Measurements from ENCODE around the gene PHACTR4. TPM values are rescaled to one million over a fixed set of nuclear protein-coding genes. Genes with fewer than 3 reads are reported as not detected.

The PHACTR4 gene
- total and polyA plus RNA-seq, 10 of the 15 experiments (the other 5 are each of a cell fraction or from before 2014, with no cell fraction given) = 8.9 to 34.2 (median 12.5) TPM

GRCh38 chr1:28518745-28519341 lies 149.3 kb downstream of the PHACTR4 start:
- peaks cover 0 to 2% of the 10 kb centered on the region in 2 experiments; a peak in 3 of 4 replicates for H3K36me3 ChIP-seq (ENCODE audit: control insufficient read depth in 2 of 2, insufficient read depth in 2 of 2, low read length in 1 of 2)
- H4K20me1 ChIP-seq (ENCODE audit: control insufficient read depth, insufficient read depth) = no peaks in the 10 kb centered on the region
- ChIA-PET POLR2A (interaction anchor here (0.7 to 3.2 kb wide), 5 partner anchors 13 to 514 kb away, joined by 3 to 21 read pairs (median 3); partner anchors contain the start of gene RCC1), CTCF (interaction anchor here (0.6 to 8.0 kb wide), 8 partner anchors 33 to 159 kb away, joined by 3 to 95 read pairs (median 4); no protein-coding TSS in a partner anchor), SMC1A (ENCODE audit: uncharacterized antibody, unreplicated experiment) (interaction anchor here (1.2 to 8.4 kb wide), 4 partner anchors 11 to 97 kb away, joined by 3 to 57 read pairs (median 26); no protein-coding TSS in a partner anchor), RAD21 (ENCODE audit: unreplicated experiment) (interaction anchor here (1.8 to 4.4 kb wide), 2 partner anchors 60 to 84 kb away, joined by 12 to 32 read pairs; no protein-coding TSS in a partner anchor)
- peaks cover 18% of the 10 kb centered on the region for H3K4me1 ChIP-seq (ENCODE audit: control insufficient read depth, insufficient read depth, low read length)
- H3K9ac ChIP-seq (ENCODE audit: control insufficient read depth, insufficient read depth, low read length) = peak overlapping the region; percentile 74
- ATAC-seq (peak; percentile 41), DNase-seq (ENCODE audit: low read depth, low spot score) (no peak), FAIRE-seq (peak; percentile 78)
- under 1% methylated on average over 21 of the region's 21 CpGs for WGBS (ENCODE audit: insufficient coverage, insufficient replicate concordance, low lambda C conversion rate, missing lambda C conversion rate)
- peak overlapping the region; percentile 80 for H3K4me3 ChIP-seq
- BruUV-seq (replicated peaks) = TSS peak; percentile 51
- H3K27ac ChIP-seq (ENCODE audit: control insufficient read depth, insufficient read depth) = peak overlapping the region; percentile 84
- no peaks in the 10 kb centered on the region for H3K9me3 ChIP-seq (replicated peaks; ENCODE audit: control insufficient read depth, insufficient read depth, low read length)
- intact Hi-C loops (cut with micrococcal nuclease; ENCODE audit: unreplicated experiment) = loop anchor here (1.0 to 5.0 kb wide), 6 partner anchors 34 to 358 kb away; partner anchors contain the start of genes TAF12 and TRNAU1AP
- no peaks in the 10 kb centered on the region for H3K27me3 ChIP-seq (replicated peaks in 1 of 2; ENCODE audit: control insufficient read depth in 2 of 2, insufficient read depth in 2 of 2, low read length in 1 of 2)
- peak overlapping the region; percentile 86 for H3K4me2 ChIP-seq (ENCODE audit: control insufficient read depth, insufficient read depth)
- in situ Hi-C loops (cut with MboI) = loop anchor here (5.0 kb wide), 2 partner anchors 83 to 358 kb away; no protein-coding TSS in a partner anchor
- peak overlapping the region; percentile 83 for H2AFZ ChIP-seq (ENCODE audit: control insufficient read depth, low read depth, low read length)
- peaks cover 44% of the 10 kb centered on the region for H3K79me2 ChIP-seq (ENCODE audit: control insufficient read depth, insufficient read depth, low read length)
- TF ChIP-seq MEF2A (IDR thresholded peaks at IDR 0.05; ENCODE audit: insufficient read depth, low read depth, low read length) = no peak
- no peak for TF ChIP-seq RB1 (IDR thresholded peaks at IDR 0.05; ENCODE audit: borderline replicate concordance)
- no peak for TF ChIP-seq BCLAF1 (IDR thresholded peaks at IDR 0.05)
- TF ChIP-seq TCF3 (IDR thresholded peaks at IDR 0.05; ENCODE audit: borderline replicate concordance, insufficient read depth, low read depth, low read length) = no peak
- peak; percentile 96 for TF ChIP-seq RUNX3 (IDR thresholded peaks at IDR 0.05; ENCODE audit: low read length)
- TF ChIP-seq MXI1 (IDR thresholded peaks at IDR 0.05; ENCODE audit: low read depth, low read length) = peak; percentile 67; the same call in 1 of the 2 replicates
- TF ChIP-seq MYC (IDR thresholded peaks at IDR 0.05; ENCODE audit: insufficient read depth, insufficient read length, insufficient replicate concordance, low read length, severe bottlenecking) = peak; percentile 31
- no peak for TF ChIP-seq STAT3 (IDR thresholded peaks at IDR 0.05; ENCODE audit: low read depth, low read length)
- TF ChIP-seq PML (IDR thresholded peaks at IDR 0.05; ENCODE audit: low read length) = no peak; the same call in 1 of the 2 replicates
- TF ChIP-seq MTA2 (IDR thresholded peaks at IDR 0.05; ENCODE audit: low read depth) = 0 out of 2 replicates have a peak, but pooled peaks have one; percentile 43
- no peak for TF ChIP-seq PAX8 (IDR thresholded peaks at IDR 0.05)
- 0 out of 3 replicates have a peak, but pooled peaks have one; percentile 6 for TF ChIP-seq POU2F2 (IDR thresholded peaks at IDR 0.05; ENCODE audit: borderline replicate concordance, low read depth, low read length)
- no peak for TF ChIP-seq ZNF622 (IDR thresholded peaks at IDR 0.05)
- TF ChIP-seq ATF7 (IDR thresholded peaks at IDR 0.05; ENCODE audit: low read depth) = peak; percentile 61; the same call in 1 of the 2 replicates
- TF ChIP-seq ZNF274 (IDR thresholded peaks at IDR 0.05; ENCODE audit: insufficient read depth, insufficient read length) = no peak
- TF ChIP-seq ZBTB33 (IDR thresholded peaks at IDR 0.05) = no peak
- TF ChIP-seq DPF2 (IDR thresholded peaks at IDR 0.05) = peak; percentile 18; the same call in 1 of the 2 replicates
- peak; percentile 24; the same call in 1 of the 2 replicates for TF ChIP-seq MAX (IDR thresholded peaks at IDR 0.05; ENCODE audit: low read depth, low read length)
- TF ChIP-seq EED (IDR thresholded peaks at IDR 0.05; ENCODE audit: low read depth) = 0 out of 2 replicates have a peak, but pooled peaks have one; percentile 29
- TF ChIP-seq ASH2L (IDR thresholded peaks at IDR 0.05; ENCODE audit: borderline replicate concordance, low read depth) = no peak
